ENCODE data around the gene MYCBP2. TPM values are rescaled to one million over a fixed set of nuclear protein-coding genes. Genes with fewer than 3 reads are reported as not detected.

Gene MYCBP2
- total RNA-seq, 1 donor from 2014 or later: 84.7 TPM

DNA sequence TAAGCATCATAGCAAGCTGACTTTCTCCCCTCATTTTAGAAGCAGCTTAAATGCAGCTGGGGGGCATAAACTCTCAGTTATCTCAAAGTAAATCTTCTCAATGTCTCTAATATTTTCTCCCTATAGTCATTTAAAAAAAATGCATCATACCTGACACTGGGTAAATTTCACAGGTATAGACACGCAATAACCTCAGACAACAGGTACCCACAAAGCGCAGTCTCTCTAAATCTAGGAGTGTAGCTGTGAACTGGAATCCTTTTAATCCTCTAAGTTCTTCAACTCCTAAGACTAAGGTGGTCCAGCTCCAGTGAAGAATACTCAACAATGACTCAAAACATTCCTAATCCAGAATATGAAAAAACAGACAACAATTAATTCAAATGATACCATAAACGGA lies 141.2 kb downstream of the MYCBP2 start:
- TF ChIP-seq, protein P1, sequence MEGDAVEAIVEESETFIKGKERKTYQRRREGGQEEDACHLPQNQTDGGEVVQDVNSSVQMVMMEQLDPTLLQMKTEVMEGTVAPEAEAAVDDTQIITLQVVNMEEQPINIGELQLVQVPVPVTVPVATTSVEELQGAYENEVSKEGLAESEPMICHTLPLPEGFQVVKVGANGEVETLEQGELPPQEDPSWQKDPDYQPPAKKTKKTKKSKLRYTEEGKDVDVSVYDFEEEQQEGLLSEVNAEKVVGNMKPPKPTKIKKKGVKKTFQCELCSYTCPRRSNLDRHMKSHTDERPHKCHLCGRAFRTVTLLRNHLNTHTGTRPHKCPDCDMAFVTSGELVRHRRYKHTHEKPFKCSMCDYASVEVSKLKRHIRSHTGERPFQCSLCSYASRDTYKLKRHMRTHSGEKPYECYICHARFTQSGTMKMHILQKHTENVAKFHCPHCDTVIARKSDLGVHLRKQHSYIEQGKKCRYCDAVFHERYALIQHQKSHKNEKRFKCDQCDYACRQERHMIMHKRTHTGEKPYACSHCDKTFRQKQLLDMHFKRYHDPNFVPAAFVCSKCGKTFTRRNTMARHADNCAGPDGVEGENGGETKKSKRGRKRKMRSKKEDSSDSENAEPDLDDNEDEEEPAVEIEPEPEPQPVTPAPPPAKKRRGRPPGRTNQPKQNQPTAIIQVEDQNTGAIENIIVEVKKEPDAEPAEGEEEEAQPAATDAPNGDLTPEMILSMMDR (IDR thresholded peaks at IDR 0.05): no peak
- H3K9me3 Mint-ChIP-seq (ENCODE audit: unreplicated experiment): peaks cover 4% of the 10 kb centered on the region
- no peaks in the 10 kb centered on the region for H3K27me3 Mint-ChIP-seq (ENCODE audit: unreplicated experiment)
- no peak overlapping the region for H3K27ac Mint-ChIP-seq (ENCODE audit: unreplicated experiment)
- no peak overlapping the region for H3K4me3 Mint-ChIP-seq (ENCODE audit: unreplicated experiment)
- no peak for DNase-seq (ENCODE audit: extremely low spot score, unreplicated experiment)
- H3K36me3 Mint-ChIP-seq (ENCODE audit: unreplicated experiment): peaks cover 47% of the 10 kb centered on the region
- H3K4me1 Mint-ChIP-seq (ENCODE audit: unreplicated experiment): peaks cover 5% of the 10 kb centered on the region

DNA sequence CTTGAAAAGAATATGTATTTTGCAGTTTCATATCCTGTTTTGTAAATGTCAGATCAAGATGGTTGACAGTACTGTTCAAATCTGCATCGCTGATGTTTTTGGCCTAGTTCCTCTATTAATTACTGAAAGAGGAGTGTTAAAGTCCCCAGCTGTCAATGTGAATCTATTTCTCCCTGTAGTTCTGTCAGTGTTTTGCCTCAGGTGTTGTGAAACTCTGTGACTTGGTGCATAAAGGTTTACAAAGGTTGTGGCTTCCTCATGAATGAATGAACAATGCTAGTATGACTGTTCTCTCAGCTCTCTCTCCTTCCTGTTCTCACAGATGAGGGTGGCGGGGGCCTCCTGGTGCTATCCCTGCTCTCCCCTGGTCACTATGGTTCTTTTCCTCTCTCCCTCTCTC lies 142.4 kb downstream of the MYCBP2 start:
- DNase-seq (ENCODE audit: extremely low spot score, unreplicated experiment): no peak
- Mint-ChIP-seq H3K36me3 (ENCODE audit: unreplicated experiment) (peaks cover 56% of the 10 kb centered on the region), H3K27ac (ENCODE audit: unreplicated experiment) (no peak overlapping the region), H3K4me3 (ENCODE audit: unreplicated experiment) (no peak overlapping the region), H3K4me1 (ENCODE audit: unreplicated experiment) (no peaks in the 10 kb centered on the region), H3K27me3 (ENCODE audit: unreplicated experiment) (no peaks in the 10 kb centered on the region), H3K9me3 (ENCODE audit: unreplicated experiment) (peaks cover 4% of the 10 kb centered on the region)
- TF ChIP-seq, protein P1 (IDR thresholded peaks at IDR 0.05): no peak

DNA sequence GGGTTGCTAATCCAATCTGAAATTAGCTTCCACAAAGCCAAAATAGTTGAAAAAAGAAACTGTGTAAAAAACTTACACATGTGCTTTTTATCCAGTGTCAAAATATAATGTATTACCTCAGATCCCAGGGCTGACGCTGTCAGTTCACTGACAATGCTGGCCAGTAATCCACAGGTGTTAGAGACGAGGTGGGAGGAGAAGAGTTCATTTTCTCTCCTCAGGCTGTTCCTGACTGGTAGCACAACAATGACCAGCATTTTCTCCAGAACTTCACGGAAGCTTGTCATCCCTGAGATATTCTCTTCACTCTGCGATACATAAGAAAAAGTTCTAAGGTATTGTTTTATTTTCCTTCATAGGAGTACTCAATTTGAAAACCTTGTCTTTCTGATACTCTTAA lies 146.9 kb downstream of the MYCBP2 start:
- TF ChIP-seq, protein P1 (IDR thresholded peaks at IDR 0.05): no peak
- no peaks in the 10 kb centered on the region for H3K27me3 Mint-ChIP-seq (ENCODE audit: unreplicated experiment)
- H3K36me3 Mint-ChIP-seq (ENCODE audit: unreplicated experiment): peaks cover 69% of the 10 kb centered on the region
- no peaks in the 10 kb centered on the region for H3K9me3 Mint-ChIP-seq (ENCODE audit: unreplicated experiment)
- no peak for DNase-seq (ENCODE audit: extremely low spot score, unreplicated experiment)
- peaks cover 1% of the 10 kb centered on the region for H3K4me1 Mint-ChIP-seq (ENCODE audit: unreplicated experiment)
- no peak overlapping the region for H3K27ac Mint-ChIP-seq (ENCODE audit: unreplicated experiment)
- no peak overlapping the region for H3K4me3 Mint-ChIP-seq (ENCODE audit: unreplicated experiment)

DNA sequence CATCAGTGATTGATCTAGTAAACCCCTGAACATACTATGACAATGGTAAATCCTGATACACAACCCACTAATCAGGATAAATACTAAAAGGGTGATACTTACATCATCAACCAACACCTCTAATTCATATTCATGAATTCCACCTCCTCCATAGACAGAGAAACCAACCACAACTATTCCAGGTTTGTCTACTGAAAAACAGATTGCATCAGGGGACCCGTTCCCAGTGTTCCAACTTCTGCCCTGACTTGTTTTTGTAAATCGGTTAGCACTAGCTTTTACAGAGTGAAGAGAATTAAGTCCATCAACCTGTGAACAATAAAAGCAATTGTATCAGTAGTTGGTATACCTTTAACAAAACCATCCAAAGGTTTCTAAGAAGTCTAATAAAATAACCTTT lies 149.2 kb downstream of the MYCBP2 start:
- no peaks in the 10 kb centered on the region for H3K27me3 Mint-ChIP-seq (ENCODE audit: unreplicated experiment)
- no peak overlapping the region for H3K4me3 Mint-ChIP-seq (ENCODE audit: unreplicated experiment)

DNA sequence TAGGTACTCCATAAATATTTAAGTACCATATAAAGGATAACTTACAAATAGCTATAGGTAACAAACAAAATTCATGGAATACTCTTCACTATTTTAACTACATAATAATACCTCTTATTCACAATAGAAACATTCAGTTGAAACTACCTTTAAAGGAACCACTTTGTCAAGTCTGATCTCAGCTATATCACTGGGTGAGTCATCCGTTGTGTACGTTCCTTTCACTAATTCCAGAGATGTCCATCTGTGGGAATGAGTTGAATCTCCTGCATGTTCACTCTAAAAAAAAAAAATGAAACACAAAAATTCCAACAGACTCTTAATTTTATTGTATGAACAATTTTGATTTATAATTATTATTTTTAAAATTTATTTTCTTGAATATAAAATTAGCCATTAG lies 150.5 kb downstream of the MYCBP2 start:
- Mint-ChIP-seq H3K27ac (ENCODE audit: unreplicated experiment) (no peak overlapping the region), H3K4me3 (ENCODE audit: unreplicated experiment) (no peak overlapping the region), H3K4me1 (ENCODE audit: unreplicated experiment) (peaks cover 20% of the 10 kb centered on the region), H3K27me3 (ENCODE audit: unreplicated experiment) (no peaks in the 10 kb centered on the region), H3K9me3 (ENCODE audit: unreplicated experiment) (no peaks in the 10 kb centered on the region), H3K36me3 (ENCODE audit: unreplicated experiment) (peaks cover 59% of the 10 kb centered on the region)
- DNase-seq (ENCODE audit: extremely low spot score, unreplicated experiment): no peak
- TF ChIP-seq, protein P1 (IDR thresholded peaks at IDR 0.05): no peak

More for the DNA sequence above, 149.2 kb downstream of the MYCBP2 start:
- Mint-ChIP-seq H3K4me1 (ENCODE audit: unreplicated experiment) (peaks cover 17% of the 10 kb centered on the region), H3K27ac (ENCODE audit: unreplicated experiment) (no peak overlapping the region), H3K36me3 (ENCODE audit: unreplicated experiment) (peaks cover 57% of the 10 kb centered on the region), H3K9me3 (ENCODE audit: unreplicated experiment) (no peaks in the 10 kb centered on the region)
- no peak for DNase-seq (ENCODE audit: extremely low spot score, unreplicated experiment)
- TF ChIP-seq, protein P1 (IDR thresholded peaks at IDR 0.05): no peak
